Heart left ventricle (tissue), 16 donors: ENCODE data around the gene DAP. TPM values are rescaled to one million over a fixed set of nuclear protein-coding genes. Genes with fewer than 3 reads are reported as not detected.

ENCODE experiments used
- ATAC-seq, 4 donors: fragments of 200-7000 bp; cut with Tn5 transposase; one replicate each; pipeline ENCODE4 v1.9.1; 2020 to 2022; ENCODE audit warnings: moderate library complexity in 4 of 4, mild to moderate bottlenecking in 3 of 4, moderate number of reproducible peaks in 1 of 4
- DNase-seq, 5 donors: peaks; one replicate each; pipeline ENCODE4 v3.0.0-alpha.2; 2020
- H3K27ac ChIP-seq, 12 donors: fragments of 200-600 bp; sonication (generic) in 4 of 12; one replicate each; pipeline versions ENCODE4 v1.5.0 to v1.8.0; 2016 to 2022; ENCODE audit warnings: mild to moderate bottlenecking in 2 of 12
- H3K27me3 ChIP-seq, 9 donors: fragments of 200-600 bp; sonication (generic) in 2 of 9; one replicate each; pipeline versions ENCODE4 v1.5.1 to v1.8.0; 2016 to 2022; ENCODE audit warnings: mild to moderate bottlenecking in 3 of 9
- H3K36me3 ChIP-seq, 9 donors: fragments of 200-600 bp; sonication (generic) in 2 of 9; one replicate each; pipeline versions ENCODE4 v1.5.0 to v1.8.0; 2018 to 2022; ENCODE audit warnings: mild to moderate bottlenecking in 2 of 9
- H3K4me1 ChIP-seq, 12 donors: fragments of 200-600 bp; sonication (generic) in 4 of 12; one replicate each; pipeline versions ENCODE4 v1.5.0 to v1.8.0; 2016 to 2022; ENCODE audit warnings: mild to moderate bottlenecking in 3 of 12
- H3K4me3 ChIP-seq, 12 donors: fragments of 200-600 bp; sonication (generic) in 4 of 12; one replicate each; pipeline versions ENCODE4 v1.5.0 to v1.8.0; 2017 to 2022; ENCODE audit warnings: mild to moderate bottlenecking in 9 of 12, moderate library complexity in 4 of 12
- H3K9me3 ChIP-seq, 12 donors: fragments of 200-600 bp; sonication (generic) in 4 of 12; one replicate each; pipeline versions ENCODE4 v1.5.0 to v1.8.0; 2016 to 2022; ENCODE audit warnings: mild to moderate bottlenecking in 1 of 12
- POLR2A ChIP-seq, 2 donors: fragments of 450-650 bp; IDR thresholded peaks; one replicate each; pipeline ENCODE4 v1.6.1; 2017; ENCODE audit warnings: antibody characterized with exemption in 2 of 2, mild to moderate bottlenecking in 2 of 2, moderate library complexity in 2 of 2
- WGBS, 4 donors: extraction: QIAGEN DNeasy Blood & Tissue Kit in 2 of 4; methylation state at CpG; one replicate each; pipeline versions ENCODE4 v1.1.5 to v1.1.7; 2013 to 2018; 5-methylcytosine and 5-hydroxymethylcytosine counted together
- intact Hi-C, 10 donors: fragments of 100-400 bp; cut with DNase I; formaldehyde crosslinking; loops; one replicate each; pipeline versions ENCODE4 v1.11.1 to v1.14.2; 2022
- polyA plus RNA-seq, 2 donors: library from polyadenylated mRNA; stranded (reverse); fragments of 200-250 nt; gene quantifications; one replicate each; pipeline ENCODE4 v1.2.3, GENCODE V29; 2013
- total RNA-seq, 9 donors: library from RNA; depleted of rRNA in 2 of 9; stranded (reverse); fragments of >200 nt in 2 of 9; fragmentation: NEBNext Ultra II Directional in 3 of 9; extraction: Animal tissue kit (Norgen Biotek cat#: 25700) in 3 of 9; gene quantifications; one replicate each; pipeline versions ENCODE4 v1.1.0 to v1.2.4, GENCODE V29; 2016 to 2023
- TF ChIP-seq, protein P1 (sequence below), 12 donors: fragments of 200-600 bp; sonication (generic) in 4 of 12; IDR thresholded peaks; one replicate each; pipeline versions ENCODE4 v1.5.0 to v1.8.0; 2018 to 2022; ENCODE audit warnings: antibody characterized with exemption in 12 of 12, mild to moderate bottlenecking in 5 of 12
- donor health status: ischemic (EF 13 %, LVEDD 7.1; RV severe dilation, severe dysfunction).
- donor health status: healthy with polysubstance abuse.
- donor health status: DM: no; HTN: yes; CAD: no.
- donor health status: DM: no; HTN: no; CAD: no.
- donor health status: ischemic (EF 25% LVEDD 6.9; RV normal size, moderate dysfunction).
- donor health status: ischemic (EF 25% LVEDD 5.7; RV mildly dilated, moderate dysfunction).
- donor health status: healthy.
- donor health status: DM: yes; HTN: yes; CAD: no.
- donor health status: ischemic (EF 35%, LVEDD 5.7; RV mildly dilated, moderate dysfunction).
- donor health status: nonischemic (EF 11% LVEDD 7.7; RV severe dilation, severe dysfunction).
- donor health status: DM: yes; HTN: yes; CAD: no.
- donor health status: PGD.
- donor health status: ischemic (EF 29% LVEDD 5.4; RV normal size, mild dysfunction).
- donor health status: nonischemic (EF 23%, LVEDD 6.1; RV moderate dilation, normal function).

The DAP gene
- total and polyA plus RNA-seq, 11 donors: 13.8 to 61.6 (median 28.5) TPM

- TF ChIP-seq, protein P1, sequence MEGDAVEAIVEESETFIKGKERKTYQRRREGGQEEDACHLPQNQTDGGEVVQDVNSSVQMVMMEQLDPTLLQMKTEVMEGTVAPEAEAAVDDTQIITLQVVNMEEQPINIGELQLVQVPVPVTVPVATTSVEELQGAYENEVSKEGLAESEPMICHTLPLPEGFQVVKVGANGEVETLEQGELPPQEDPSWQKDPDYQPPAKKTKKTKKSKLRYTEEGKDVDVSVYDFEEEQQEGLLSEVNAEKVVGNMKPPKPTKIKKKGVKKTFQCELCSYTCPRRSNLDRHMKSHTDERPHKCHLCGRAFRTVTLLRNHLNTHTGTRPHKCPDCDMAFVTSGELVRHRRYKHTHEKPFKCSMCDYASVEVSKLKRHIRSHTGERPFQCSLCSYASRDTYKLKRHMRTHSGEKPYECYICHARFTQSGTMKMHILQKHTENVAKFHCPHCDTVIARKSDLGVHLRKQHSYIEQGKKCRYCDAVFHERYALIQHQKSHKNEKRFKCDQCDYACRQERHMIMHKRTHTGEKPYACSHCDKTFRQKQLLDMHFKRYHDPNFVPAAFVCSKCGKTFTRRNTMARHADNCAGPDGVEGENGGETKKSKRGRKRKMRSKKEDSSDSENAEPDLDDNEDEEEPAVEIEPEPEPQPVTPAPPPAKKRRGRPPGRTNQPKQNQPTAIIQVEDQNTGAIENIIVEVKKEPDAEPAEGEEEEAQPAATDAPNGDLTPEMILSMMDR (IDR thresholded peaks at IDR 0.05): no peak
- no peak for TF ChIP-seq POLR2A (IDR thresholded peaks at IDR 0.05)
- no peak overlapping the region for H3K27ac ChIP-seq
- 63 to 71% (median 69%) methylated on average over 14 of the region's 14 CpGs for WGBS, 4 donors
- no peak overlapping the region for H3K4me3 ChIP-seq
- ATAC-seq: no peak
- H3K9me3 ChIP-seq: no peaks in the 10 kb centered on the region
- DNase-seq: no peak
- peaks cover 0 to 7% (median 0%) of the 10 kb centered on the region in 9 donors for H3K27me3 ChIP-seq
- intact Hi-C loops: no loop called here
- H3K36me3 ChIP-seq: no peaks in the 10 kb centered on the region
- H3K4me1 ChIP-seq: peaks cover 0 to 6% (median 0%) of the 10 kb centered on the region in 12 donors
Measured at GRCh38 chr5:10671041-10672008, 89.7 kb downstream of the DAP start.

- intact Hi-C loops: no loop called here
- H3K4me1 ChIP-seq: peaks cover 0 to 6% (median 0%) of the 10 kb centered on the region in 12 donors
- H3K27me3 ChIP-seq: peaks cover 0 to 7% (median 0%) of the 10 kb centered on the region in 9 donors
- WGBS, 4 donors: 89 to 95% (median 94%) methylated on average over 1 of the region's 1 CpG
- DNase-seq (no peak), ATAC-seq (no peak)
- TF ChIP-seq, protein P1 (IDR thresholded peaks at IDR 0.05): no peak
- TF ChIP-seq POLR2A (IDR thresholded peaks at IDR 0.05): no peak
- no peak overlapping the region for H3K27ac ChIP-seq
- no peaks in the 10 kb centered on the region for H3K36me3 ChIP-seq
- H3K4me3 ChIP-seq: no peak overlapping the region
- H3K9me3 ChIP-seq: no peaks in the 10 kb centered on the region
Measured at GRCh38 chr5:10669983-10670382, 91.1 kb downstream of the DAP start.

GRCh38 chr5:10668697-10669096 is 92.3 kb downstream of the DAP start:
- no peaks in the 10 kb centered on the region for H3K36me3 ChIP-seq
- H3K27me3 ChIP-seq: no peaks in the 10 kb centered on the region
- DNase-seq: no peak
- H3K27ac ChIP-seq: no peak overlapping the region
- no peak overlapping the region for H3K4me3 ChIP-seq
- no peak for TF ChIP-seq POLR2A (IDR thresholded peaks at IDR 0.05)
- TF ChIP-seq, protein P1 (IDR thresholded peaks at IDR 0.05): no peak
- 75 to 92% (median 84%) methylated on average over 4 of the region's 4 CpGs for WGBS, 4 donors
- intact Hi-C loops: no loop called here
- ATAC-seq: no peak
- H3K9me3 ChIP-seq: no peaks in the 10 kb centered on the region
- H3K4me1 ChIP-seq: peaks cover 0 to 10% (median 0%) of the 10 kb centered on the region in 12 donors

DNA sequence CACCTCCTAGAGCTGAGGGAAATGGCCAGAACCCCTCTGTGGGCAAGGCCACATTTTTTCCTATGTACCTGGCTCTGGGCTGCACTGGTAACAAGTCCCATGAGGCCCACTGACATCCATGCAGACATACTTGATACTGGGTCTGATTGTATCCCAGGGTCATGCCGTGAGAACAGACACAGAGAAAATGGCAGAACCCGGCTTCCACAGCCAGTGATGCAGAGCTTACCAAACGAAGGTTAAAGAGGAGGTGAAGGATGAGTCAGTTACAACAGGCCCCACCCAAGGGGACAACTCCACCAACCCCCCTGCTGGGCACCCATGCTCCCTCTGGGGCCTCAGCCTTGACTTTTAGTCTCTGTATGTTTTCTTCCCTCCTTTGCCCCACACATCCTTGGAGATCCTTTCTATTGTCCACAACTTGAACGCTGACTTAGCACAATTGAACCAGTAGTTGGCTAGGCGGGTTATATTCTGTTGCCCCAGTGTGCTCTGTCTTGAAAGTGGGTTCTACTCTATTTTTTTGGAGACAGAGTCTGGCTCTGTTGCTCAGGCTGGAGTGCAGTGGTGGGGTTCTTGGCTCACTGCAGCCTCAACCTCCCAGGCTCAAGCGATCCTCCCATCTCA is 93.5 kb downstream of the DAP start:
- H3K9me3 ChIP-seq: no peaks in the 10 kb centered on the region
- DNase-seq (no peak), ATAC-seq (no peak)
- intact Hi-C loops: no loop called here
- H3K4me1 ChIP-seq: peaks cover 0 to 13% (median 0%) of the 10 kb centered on the region in 12 donors
- TF ChIP-seq, protein P1 (IDR thresholded peaks at IDR 0.05): no peak
- no peaks in the 10 kb centered on the region for H3K27me3 ChIP-seq
- no peaks in the 10 kb centered on the region for H3K36me3 ChIP-seq
- no peak overlapping the region for H3K4me3 ChIP-seq
- no peak overlapping the region for H3K27ac ChIP-seq
- WGBS, 4 donors: 81 to 94% (median 83%) methylated on average over 6 of the region's 6 CpGs
